ENCODE results near the gene CPLANE1.
"Not testable (repeated sequence)": the region's sequence is repeated elsewhere in the genome, so short reads cannot be mapped to it uniquely, and the experiment has no call there.

Gene CPLANE1

GRCh38 chr5:37248970-37249814 is at the start of gene CPLANE1:
CPLANE1 (minus strand) TSS chr5:37249376; CDS start chr5:37247698, 1,678 bp downstream.
- DNase-seq = peak; percentile 64

DNA sequence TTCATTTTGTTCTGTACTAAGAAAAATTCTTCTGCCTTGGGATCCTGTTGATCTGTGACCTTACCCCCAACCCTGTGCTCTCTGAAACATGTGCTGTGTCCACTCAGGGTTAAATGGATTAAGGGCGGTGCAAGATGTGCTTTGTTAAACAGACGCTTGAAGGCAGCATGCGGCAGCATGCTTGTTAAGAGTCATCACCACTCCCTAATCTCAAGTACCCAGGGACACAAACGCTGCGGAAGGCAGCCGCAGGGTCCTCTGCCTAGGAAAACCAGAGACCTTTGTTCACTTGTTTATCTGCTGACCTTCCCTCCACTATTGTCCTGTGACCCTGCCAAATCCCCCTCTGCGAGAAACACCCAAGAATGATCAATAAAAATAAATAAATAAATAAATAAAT is 47.1 kb upstream of the CPLANE1 start:
- DNase-seq = not testable (repeated sequence)

- DNase-seq = no peak
Observed at GRCh38 chr5:37283214-37283820, 34.1 kb upstream of the CPLANE1 start.

- no peak for DNase-seq
Observed at GRCh38 chr5:37275511-37275910, 26.3 kb upstream of the CPLANE1 start.

- DNase-seq = no peak
Observed at GRCh38 chr5:37272511-37272910, 23.3 kb upstream of the CPLANE1 start.

- DNase-seq = not testable (repeated sequence)
Observed at GRCh38 chr5:37268100-37268499, 18.9 kb upstream of the CPLANE1 start.

DNA sequence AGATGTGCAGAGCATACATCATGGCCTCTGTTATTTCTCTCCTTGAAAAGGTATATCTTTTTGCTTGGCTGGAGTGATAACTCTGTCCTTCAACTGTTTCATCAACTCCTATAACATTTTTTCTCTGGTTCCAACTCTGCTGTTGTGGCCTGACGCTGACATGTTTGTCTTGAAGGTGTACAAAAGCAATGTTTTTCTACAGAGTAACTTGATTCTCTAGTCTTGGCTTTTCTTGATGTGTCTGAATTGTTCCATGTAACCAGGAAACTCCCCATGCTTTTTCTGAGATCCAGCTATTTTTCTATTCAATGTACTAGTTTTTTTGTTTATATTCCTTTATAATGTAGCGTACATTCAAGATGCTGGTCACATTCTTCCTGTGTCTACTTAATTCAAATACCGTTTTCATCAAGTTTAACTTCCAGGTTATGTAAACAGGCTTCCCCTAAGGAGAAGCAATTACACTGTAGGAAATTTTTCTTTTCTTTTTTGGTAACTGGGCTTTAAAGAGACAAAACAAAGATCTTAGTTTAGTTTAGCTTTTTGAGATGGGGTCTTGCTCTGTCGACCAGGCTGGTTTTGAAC is 6.7 kb upstream of the CPLANE1 start:
- no peak for DNase-seq

DNA sequence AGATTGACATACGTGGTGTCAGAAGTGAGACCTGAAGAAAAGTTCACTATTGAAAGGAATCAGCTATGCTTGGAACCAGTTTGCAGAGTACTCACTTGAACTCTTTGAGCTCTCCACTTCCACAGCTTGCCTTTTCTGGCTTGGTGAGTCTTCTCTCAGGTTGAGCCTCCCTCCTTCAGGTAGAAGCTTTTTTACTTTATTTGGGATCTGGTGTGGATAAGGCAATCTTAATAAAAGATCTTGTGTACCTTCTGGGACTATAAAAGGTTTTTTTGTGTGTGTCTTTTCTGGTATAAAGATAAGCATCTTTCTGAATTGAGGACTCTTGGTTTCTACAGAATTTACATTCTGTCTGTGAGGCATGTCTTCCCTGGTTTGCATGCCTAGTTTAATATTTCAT is 5.4 kb upstream of the CPLANE1 start:
- no peak for DNase-seq

DNA sequence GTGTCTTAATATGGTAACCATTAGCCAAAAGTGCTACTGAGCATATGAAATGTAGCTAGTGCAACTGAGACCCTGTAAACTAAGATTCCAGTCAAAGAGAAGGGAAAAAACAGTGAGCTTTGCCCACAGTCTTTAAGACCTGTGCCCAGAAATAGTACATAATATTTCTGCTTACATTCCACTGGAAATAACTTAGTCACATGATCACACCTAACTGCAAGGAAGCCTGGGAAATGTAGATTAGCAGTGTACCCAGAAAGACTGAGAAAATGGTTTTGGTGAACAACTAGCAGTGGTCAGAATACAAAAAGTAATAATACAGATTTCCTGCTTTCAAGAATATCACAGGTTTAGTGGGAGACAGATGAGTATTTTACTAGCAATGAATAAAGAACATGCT is 2.5 kb upstream of the CPLANE1 start:
- no peak for DNase-seq

DNA sequence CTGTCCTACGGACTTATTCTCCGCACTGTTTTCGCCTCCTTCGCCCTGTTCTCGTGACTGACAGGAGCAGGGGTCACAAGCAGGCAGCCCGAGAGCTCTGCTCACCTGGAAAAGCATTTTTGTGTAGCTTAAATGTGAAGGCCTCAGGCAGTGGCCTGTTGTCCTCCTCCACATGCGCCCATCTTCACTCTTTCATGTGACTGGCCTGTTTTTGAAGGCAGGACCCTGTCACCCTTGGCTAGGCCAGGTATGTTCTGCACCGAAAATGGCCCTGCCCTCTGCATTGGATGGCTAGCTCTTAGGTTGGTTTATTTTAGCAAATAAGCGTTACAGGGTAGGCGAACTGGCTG is 614 bp upstream of the CPLANE1 start:
- no peak for DNase-seq

GRCh38 chr5:37248421-37248969 is 681 bp downstream of the CPLANE1 start:
- peak; percentile 19 for DNase-seq

DNA sequence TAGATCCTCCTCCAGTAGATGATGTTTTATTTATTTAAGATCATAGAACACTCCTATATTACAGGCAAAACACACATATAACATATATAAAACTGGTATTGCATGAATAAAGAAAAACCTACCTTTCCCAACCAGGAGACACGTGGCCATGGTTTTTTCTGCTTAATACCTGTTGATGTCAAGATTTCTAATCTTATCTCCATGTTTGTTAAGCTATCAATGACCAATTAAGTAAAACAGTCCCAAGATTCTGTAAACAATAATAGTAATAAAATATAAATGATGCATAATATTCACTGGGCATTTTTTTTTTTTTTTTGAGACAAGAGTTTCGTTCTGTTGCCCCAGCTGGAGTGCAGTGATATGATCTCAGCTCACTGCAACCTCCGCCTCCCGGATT is 1.7 kb downstream of the CPLANE1 start:
- DNase-seq = no peak

- DNase-seq = no peak
Observed at GRCh38 chr5:37247036-37247435, 2.1 kb downstream of the CPLANE1 start.

GRCh38 chr5:37234288-37234687 is 14.9 kb downstream of the CPLANE1 start:
- no peak for DNase-seq

DNA sequence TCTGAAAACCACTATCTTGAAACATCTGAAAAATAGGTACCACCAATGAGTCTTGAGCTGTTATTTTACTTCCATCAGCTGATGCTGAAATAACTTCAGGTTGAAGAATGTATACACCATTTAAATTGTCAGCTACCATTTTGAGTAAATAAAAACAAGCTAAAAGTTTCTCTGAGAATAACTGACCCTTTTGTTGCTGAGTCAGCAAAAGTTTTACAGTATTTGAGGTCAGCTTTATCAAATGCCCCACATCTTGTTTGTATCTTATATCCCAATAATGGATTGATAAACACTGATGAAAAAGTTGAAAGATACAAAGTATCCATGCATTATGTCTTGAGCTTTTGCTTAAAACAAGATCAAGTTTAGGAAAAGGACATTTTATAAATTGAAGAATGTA is 22.8 kb downstream of the CPLANE1 start:
- no peak for DNase-seq

GRCh38 chr5:37222181-37222580 is 27.0 kb downstream of the CPLANE1 start:
- no peak for DNase-seq

DNA sequence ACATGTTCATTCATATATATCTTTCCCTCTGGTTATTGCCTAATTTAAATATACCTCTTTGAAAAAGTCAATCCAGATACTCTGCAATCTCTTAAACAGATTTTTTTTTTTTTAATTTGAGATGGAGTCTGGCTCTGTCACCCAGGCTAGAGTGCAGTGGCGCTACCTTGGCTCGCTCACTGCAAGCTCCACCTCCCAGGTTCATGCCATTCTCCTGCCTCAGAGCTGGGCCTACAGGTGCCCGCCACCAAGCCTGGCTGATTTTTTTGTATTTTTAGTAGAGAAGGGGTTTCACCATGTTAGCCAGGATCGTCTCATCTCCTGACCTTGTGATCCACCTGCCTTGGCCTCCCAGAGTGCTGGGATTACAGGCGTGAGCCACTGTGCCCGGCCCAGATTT is 28.8 kb downstream of the CPLANE1 start:
- DNase-seq = not testable (repeated sequence)

GRCh38 chr5:37219384-37219783 is 29.8 kb downstream of the CPLANE1 start:
- not testable (repeated sequence) for DNase-seq

- no peak for DNase-seq
Observed at GRCh38 chr5:37217976-37218375, 31.2 kb downstream of the CPLANE1 start.

- DNase-seq = no peak
Observed at GRCh38 chr5:37214550-37214949, 34.6 kb downstream of the CPLANE1 start.

GRCh38 chr5:37212096-37212495 is 37.1 kb downstream of the CPLANE1 start:
- DNase-seq = no peak

DNA sequence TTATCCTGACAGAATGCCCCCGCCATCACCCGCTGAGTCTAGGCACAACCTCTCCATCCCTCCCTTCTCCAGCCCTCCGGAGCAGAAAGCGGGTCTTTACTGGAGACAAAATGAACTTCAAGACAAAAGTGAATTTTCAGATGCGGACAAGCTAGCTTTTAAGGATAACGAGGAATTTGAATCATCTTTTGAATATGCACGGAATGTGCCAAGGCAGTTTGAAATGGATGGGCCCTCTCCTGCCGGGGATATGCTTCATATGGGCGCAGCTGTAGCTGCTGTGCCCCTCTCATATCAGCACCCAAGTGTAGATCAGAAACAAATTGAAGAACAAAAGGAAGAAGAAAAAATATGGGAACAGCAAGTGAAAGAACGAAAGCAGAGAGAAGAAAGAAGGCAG is 37.5 kb downstream of the CPLANE1 start:
- DNase-seq = no peak

- DNase-seq = peak; percentile 15
Observed at GRCh38 chr5:37208883-37209797, 40.0 kb downstream of the CPLANE1 start.
